OCI-LY1 (cell line): ENCODE results near the gene FAM193B.

ENCODE experiments used
- H2AFZ ChIP-seq: fragments of 200-600 bp; sonication (generic), shearing (Covaris generic); 2 replicates; pipeline ENCODE4 v1.6.0; 2014; ENCODE audit warnings: antibody characterized with exemption, mild to moderate bottlenecking, low read length
- H3F3A ChIP-seq: fragments of 200-600 bp; sonication (generic), shearing (Covaris generic); 2 replicates; pipeline ENCODE4 v1.6.0; 2014; ENCODE audit warnings: mild to moderate bottlenecking, antibody characterized with exemption, low read length, moderate library complexity; ENCODE audit not compliant: insufficient read depth
- H3K27ac ChIP-seq: fragments of 200-600 bp; sonication (generic); 2 replicates; pipeline ENCODE4 v1.5.1; 2014; ENCODE audit warnings: low read length, mixed run types, mild to moderate bottlenecking, low read depth; ENCODE audit not compliant: poor library complexity, severe bottlenecking
- H3K27me3 ChIP-seq: fragments of 200-600 bp; sonication (generic); 2 replicates; pipeline ENCODE4 v1.6.0; 2014; ENCODE audit warnings: antibody characterized with exemption, mild to moderate bottlenecking, low read length, moderate library complexity; ENCODE audit not compliant: insufficient read depth
- H3K36me3 ChIP-seq: fragments of 200-600 bp; sonication (generic); 2 replicates; pipeline ENCODE4 v1.6.1; 2014; ENCODE audit warnings: mild to moderate bottlenecking, antibody characterized with exemption, low read length, moderate library complexity, mixed read lengths; ENCODE audit not compliant: insufficient read depth
- H3K4me1 ChIP-seq: fragments of 200-600 bp; sonication (generic); 2 replicates; pipeline ENCODE4 v1.5.1; 2014; ENCODE audit warnings: mild to moderate bottlenecking, low read length, moderate library complexity; ENCODE audit not compliant: insufficient read depth, severe bottlenecking
- H3K4me2 ChIP-seq: fragments of 200-600 bp; sonication (generic), shearing (Covaris generic); 2 replicates; pipeline ENCODE4 v1.6.1; 2014; ENCODE audit warnings: low read length
- H3K4me3 ChIP-seq: fragments of 200-600 bp; sonication (generic); 2 replicates; pipeline ENCODE4 v1.5.1; 2014; ENCODE audit warnings: low read length, low read depth, mild to moderate bottlenecking, mixed read lengths; ENCODE audit not compliant: poor library complexity, severe bottlenecking
- H3K79me2 ChIP-seq: fragments of 200-600 bp; shearing (Covaris generic); 2 replicates; pipeline ENCODE4 v1.6.1; 2016; ENCODE audit warnings: mixed run types, low read length, mixed read lengths; ENCODE audit not compliant: insufficient read depth
- H3K9ac ChIP-seq: fragments of 200-600 bp; sonication (generic), shearing (Covaris generic); 2 replicates; pipeline ENCODE4 v1.6.1; 2014; ENCODE audit warnings: mild to moderate bottlenecking, low read length, mixed read lengths
- H3K9me2 ChIP-seq: fragments of 200-600 bp; sonication (generic), shearing (Covaris generic); 2 replicates; pipeline ENCODE4 v1.6.1; 2014; ENCODE audit warnings: low read depth, mild to moderate bottlenecking, low read length, mixed read lengths
- H3K9me3 ChIP-seq: fragments of 200-600 bp; shearing (Covaris generic); 2 replicates; pipeline ENCODE4 v1.6.1; 2014; ENCODE audit warnings: low read length, mixed read lengths
- H4K20me1 ChIP-seq: fragments of 200-600 bp; sonication (generic), shearing (Covaris generic); 2 replicates; pipeline ENCODE4 v1.6.0; 2016; ENCODE audit warnings: mild to moderate bottlenecking, low read length; ENCODE audit not compliant: insufficient read depth
- CTCF ChIP-seq: fragments of 200-600 bp; sonication (generic), shearing (Covaris generic); IDR thresholded peaks from 2 replicates; pipeline ENCODE4 v1.5.1; 2017; ENCODE audit warnings: mild to moderate bottlenecking, antibody characterized with exemption, low read length, moderate library complexity, mixed read lengths
- EZH2 ChIP-seq: fragments of 200-600 bp; sonication (generic), shearing (Covaris generic); IDR thresholded peaks from 2 replicates; pipeline ENCODE4 v1.8.0; 2017; ENCODE audit warnings: borderline replicate concordance, mixed run types, mild to moderate bottlenecking, antibody characterized with exemption, low read length, moderate library complexity, mixed read lengths

Gene FAM193B

GRCh38 chr5:177490992-177491391 lies 63.4 kb downstream of the FAM193B start:
- Histone ChIP-seq H3K9ac (no peak overlapping the region; the same call in 1 of the 2 replicates), H3K27ac (peak overlapping the region; percentile 72), H3K9me2 (no peaks in the 10 kb centered on the region), H3K9me3 (no peaks in the 10 kb centered on the region), H3K27me3 (no peaks in the 10 kb centered on the region), H3K36me3 (peaks cover 14% of the 10 kb centered on the region), H3F3A (no peaks in the 10 kb centered on the region), H2AFZ (no peak overlapping the region), H3K4me3 (no peak overlapping the region), H3K79me2 (no peaks in the 10 kb centered on the region), H3K4me1 (peaks cover 49% of the 10 kb centered on the region), H3K4me2 (peak overlapping the region; percentile 14; the same call in 1 of the 2 replicates), H4K20me1 (no peaks in the 10 kb centered on the region)
- no peak for TF ChIP-seq EZH2
- TF ChIP-seq CTCF = no peak

GRCh38 chr5:177490311-177490991 lies 63.9 kb downstream of the FAM193B start:
- Histone ChIP-seq H3K79me2 (no peaks in the 10 kb centered on the region), H3K27ac (peak overlapping the region; percentile 72), H3F3A (no peaks in the 10 kb centered on the region), H3K4me2 (peak overlapping the region; percentile 55; the same call in 1 of the 2 replicates), H3K9me2 (no peaks in the 10 kb centered on the region), H3K4me1 (peaks cover 44% of the 10 kb centered on the region), H3K9me3 (no peaks in the 10 kb centered on the region), H3K9ac (peak overlapping the region; percentile 7; the same call in 1 of the 2 replicates), H3K4me3 (peak overlapping the region; percentile 33), H2AFZ (no peak overlapping the region), H4K20me1 (no peaks in the 10 kb centered on the region), H3K36me3 (peaks cover 14% of the 10 kb centered on the region), H3K27me3 (no peaks in the 10 kb centered on the region)
- TF ChIP-seq CTCF (no peak), EZH2 (no peak)

GRCh38 chr5:177489119-177489716 lies 65.1 kb downstream of the FAM193B start:
- no peaks in the 10 kb centered on the region for H3K79me2 ChIP-seq
- peak overlapping the region; percentile 55 for H3K4me2 ChIP-seq

More at GRCh38 chr5:177489119-177489716, 65.1 kb downstream of the FAM193B start:
- H3K36me3 ChIP-seq = peaks cover 14% of the 10 kb centered on the region
- H3K4me3 ChIP-seq = peak overlapping the region; percentile 33
- H3K27ac ChIP-seq = peak overlapping the region; percentile 72
- H3K4me1 ChIP-seq = peaks cover 31% of the 10 kb centered on the region
- TF ChIP-seq CTCF = peak; percentile 70
- no peak for TF ChIP-seq EZH2
- no peaks in the 10 kb centered on the region for H3F3A ChIP-seq
- H3K27me3 ChIP-seq = no peaks in the 10 kb centered on the region
- H3K9me2 ChIP-seq = no peaks in the 10 kb centered on the region
- H4K20me1 ChIP-seq = no peaks in the 10 kb centered on the region
- no peak overlapping the region for H2AFZ ChIP-seq
- H3K9me3 ChIP-seq = no peaks in the 10 kb centered on the region
- H3K9ac ChIP-seq = peak overlapping the region; percentile 33; the same call in 1 of the 2 replicates
